H54 (cell line): Measurements from ENCODE around the gene RBM26.

Experiments used
- DNase-seq: peaks from one replicate; pipeline ENCODE4 v3.0.0; 2011; ENCODE audit warnings: low spot score, mixed read lengths; ENCODE audit not compliant: insufficient read length
- FAIRE-seq: peaks from 3 replicates; lab custom pipeline; 2011; peaks lifted over from hg19 to GRCh38; lab: Jason Lieb, UNC
- POLR2A ChIP-seq: IDR thresholded peaks from 2 replicates; pipeline ENCODE4 v1.6.1; 2011; ENCODE audit warnings: low read depth, mild to moderate bottlenecking, low read length

RBM26 gene

GRCh38 chr13:79312340-79312855, 93.7 kb downstream of the RBM26 start:
- DNase-seq (no peak), FAIRE-seq (no peak)
- TF ChIP-seq POLR2A, result no peak

- TF ChIP-seq POLR2A, result no peak
- FAIRE-seq, result no peak
Measured at GRCh38 chr13:79311386-79311785, 94.7 kb downstream of the RBM26 start.

GRCh38 chr13:79309690-79310089, 96.4 kb downstream of the RBM26 start:
- TF ChIP-seq POLR2A, result no peak
- FAIRE-seq (no peak), DNase-seq (no peak)

More at GRCh38 chr13:79311386-79311785, 94.7 kb downstream of the RBM26 start:
- no peak for DNase-seq

GRCh38 chr13:79307866-79308298, 98.2 kb downstream of the RBM26 start:
- DNase-seq (no peak), FAIRE-seq (no peak)
- TF ChIP-seq POLR2A, result no peak

GRCh38 chr13:79307433-79307861, 98.6 kb downstream of the RBM26 start:
- FAIRE-seq (no peak), DNase-seq (no peak)
- TF ChIP-seq POLR2A, result no peak

- no peak for FAIRE-seq
- no peak for DNase-seq
- no peak for TF ChIP-seq POLR2A
Measured at GRCh38 chr13:79306650-79307049, 99.4 kb downstream of the RBM26 start.

- TF ChIP-seq POLR2A, result no peak
- DNase-seq (no peak), FAIRE-seq (no peak)
Measured at GRCh38 chr13:79297128-79297527, 108.9 kb downstream of the RBM26 start.

GRCh38 chr13:79295906-79296706, 109.9 kb downstream of the RBM26 start:
- no peak for TF ChIP-seq POLR2A
- DNase-seq (no peak), FAIRE-seq (no peak)

- no peak for DNase-seq
- no peak for TF ChIP-seq POLR2A
- no peak for FAIRE-seq
Measured at GRCh38 chr13:79290595-79291244, 115.3 kb downstream of the RBM26 start.

- TF ChIP-seq POLR2A, result no peak
- no peak for DNase-seq
- FAIRE-seq, result no peak
Measured at GRCh38 chr13:79289571-79289970, 116.5 kb downstream of the RBM26 start.

- FAIRE-seq (no peak), DNase-seq (no peak)
- no peak for TF ChIP-seq POLR2A
Measured at GRCh38 chr13:79287939-79288795, 117.9 kb downstream of the RBM26 start.

- TF ChIP-seq POLR2A, result no peak
- FAIRE-seq (no peak), DNase-seq (no peak)
Measured at GRCh38 chr13:79285159-79285558, 120.9 kb downstream of the RBM26 start.

GRCh38 chr13:79283742-79284141, 122.3 kb downstream of the RBM26 start:
- FAIRE-seq, result no peak
- no peak for TF ChIP-seq POLR2A
- DNase-seq, result no peak
